Gastrocnemius medialis (tissue), 4 donors: ENCODE results near the gene GNAZ. TPM values are rescaled to one million over a fixed set of nuclear protein-coding genes. Genes with fewer than 3 reads are reported as not detected.

Experiments used
- ATAC-seq, 2 donors: fragments of 150-250 bp; one replicate each; pipeline ENCODE4 v1.9.1; 2016
- DNase-seq, 2 donors: peaks; one replicate each; pipeline ENCODE4 v3.0.0-alpha.2; 2019
- H3K27ac ChIP-seq, 4 donors: fragments of 200-600 bp; sonication (generic); 1 replicate in 1 of 4; 2 replicates in 3 of 4; pipeline ENCODE4 v1.5.1; 2016 to 2018; ENCODE audit warnings: mild to moderate bottlenecking in 2 of 4, moderate library complexity in 1 of 4
- H3K27me3 ChIP-seq, 3 donors: fragments of 200-600 bp; sonication (generic) in 2 of 3; 1 replicate in 1 of 3; 2 replicates in 2 of 3; pipeline versions ENCODE4 v1.5.1 to v1.6.0; 2016 to 2019; ENCODE audit warnings: mild to moderate bottlenecking in 1 of 3, moderate library complexity in 1 of 3
- H3K36me3 ChIP-seq, 2 donors: fragments of 200-600 bp; sonication (generic) in 1 of 2; one replicate each; pipeline ENCODE4 v1.5.1; 2017 to 2018
- H3K4me1 ChIP-seq, 2 donors: fragments of 200-600 bp; sonication (generic) in 1 of 2; one replicate each; pipeline ENCODE4 v1.5.1; 2016 to 2017; ENCODE audit warnings: mild to moderate bottlenecking in 2 of 2
- H3K4me3 ChIP-seq, 4 donors: fragments of 200-600 bp; sonication (generic) in 3 of 4; 1 replicate in 1 of 4; 2 replicates in 3 of 4; pipeline ENCODE4 v1.5.1; 2016 to 2019; ENCODE audit warnings: mild to moderate bottlenecking in 2 of 4
- H3K9me3 ChIP-seq, 3 donors: fragments of 200-600 bp; sonication (generic) in 2 of 3; 1 replicate in 1 of 3; 2 replicates in 2 of 3; pipeline ENCODE4 v1.5.1; 2016 to 2019
- CTCF ChIP-seq, 5 experiments: fragments of 450-650 bp in 3 of 5; fragments of 200-600 bp in 2 of 5; sonication (generic) in 2 of 5; IDR thresholded peaks in 4 of 5; conservative IDR thresholded peaks in 1 of 5; 1 replicate in 4 of 5; 2 replicates in 1 of 5; pipeline ENCODE4 v1.5.1; 2016 to 2019; ENCODE audit warnings: antibody characterized with exemption in 5 of 5, mild to moderate bottlenecking in 3 of 5, moderate library complexity in 3 of 5
- POLR2A ChIP-seq, 2 donors: fragments of 450-650 bp; IDR thresholded peaks; one replicate each; pipeline ENCODE4 v1.6.1; 2017; ENCODE audit warnings: antibody characterized with exemption in 2 of 2, mild to moderate bottlenecking in 2 of 2, moderate library complexity in 2 of 2
- in situ Hi-C, 4 donors: fragments of 200-750 bp; cut with MboI; loops; one replicate each; pipeline versions ENCODE4 v1.15.0 to v1.8.0; 2017; ENCODE audit warnings: low sequenced_read_pairs in 4 of 4
- intact Hi-C: fragments of 100-400 bp; cut with DNase I; formaldehyde crosslinking; loops from one replicate; pipeline ENCODE4 v1.15.1; 2023; ENCODE audit warnings: low total_unique reads
- total RNA-seq, 4 donors: library from RNA; depleted of rRNA; stranded (reverse); fragments of >200 nt; gene quantifications; one replicate each; pipeline versions ENCODE4 v1.1.0 to v1.2.3, GENCODE V29; 2016

The GNAZ gene
- total RNA-seq, 4 donors from 2014 or later = 0.92 to 3.1 (median 2.6) TPM

GRCh38 chr22:23079240-23079768, 9.0 kb downstream of the GNAZ start:
- Histone ChIP-seq H3K9me3 (no peaks in the 10 kb centered on the region), H3K27me3 (no peaks in the 10 kb centered on the region), H3K4me1 (no peaks in the 10 kb centered on the region), H3K27ac (no peak overlapping the region), H3K36me3 (no peaks in the 10 kb centered on the region), H3K4me3 (no peak overlapping the region)
- intact Hi-C loops = no loop called here
- TF ChIP-seq POLR2A (IDR thresholded peaks at IDR 0.05) (no peak), CTCF (IDR thresholded peaks at IDR 0.05 in 4 of 5, conservative IDR thresholded peaks at IDR 0.05 in 1 of 5) (no peak)
- DNase-seq = no peak
- ATAC-seq = no peak
- in situ Hi-C loops = no loop called here

DNA sequence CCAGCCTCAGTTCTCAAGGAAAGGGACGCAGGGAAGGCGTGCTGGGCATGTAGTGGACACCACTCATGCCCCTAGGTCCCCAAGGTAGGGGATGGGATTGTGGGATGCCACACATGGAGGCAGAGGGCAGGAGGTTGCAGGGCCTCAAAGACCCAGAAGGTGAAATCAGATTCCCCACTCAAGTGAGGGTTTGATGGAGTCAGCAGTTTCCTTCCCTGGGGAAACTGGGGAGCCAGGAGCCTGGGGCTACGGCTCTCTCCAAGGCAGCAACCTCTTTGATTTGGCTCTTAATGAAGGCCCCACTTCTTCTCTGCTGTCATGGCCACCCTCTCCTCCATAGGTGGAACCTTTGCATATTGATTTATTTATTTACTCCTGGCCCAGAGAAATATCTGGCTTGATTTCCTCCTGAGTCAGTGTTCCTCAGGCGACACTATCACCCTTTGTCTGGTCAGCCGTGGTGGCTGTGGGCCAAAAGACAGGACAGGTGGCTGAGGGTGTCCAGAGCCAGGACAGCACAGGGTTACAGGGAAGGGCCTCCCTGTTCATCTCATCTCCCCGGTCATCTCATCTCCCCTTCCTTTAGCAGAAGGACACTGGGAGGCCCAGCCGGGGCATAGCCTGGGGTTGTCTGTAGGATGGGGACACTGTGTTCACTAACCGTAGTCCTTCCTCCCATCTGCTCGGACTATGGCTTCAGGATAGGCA, 9.6 kb downstream of the GNAZ start:
- intact Hi-C loops = no loop called here
- Histone ChIP-seq H3K9me3 (no peaks in the 10 kb centered on the region), H3K27ac (no peak overlapping the region), H3K4me1 (no peaks in the 10 kb centered on the region), H3K27me3 (no peaks in the 10 kb centered on the region), H3K36me3 (no peaks in the 10 kb centered on the region), H3K4me3 (no peak overlapping the region)
- ATAC-seq = peak; percentile 51 to 55
- in situ Hi-C loops = no loop called here
- no peak for TF ChIP-seq CTCF (IDR thresholded peaks at IDR 0.05 in 4 of 5, conservative IDR thresholded peaks at IDR 0.05 in 1 of 5)
- no peak for TF ChIP-seq POLR2A (IDR thresholded peaks at IDR 0.05)
- peak; percentile 23 to 44 for DNase-seq

GRCh38 chr22:23080613-23081290, 10.4 kb downstream of the GNAZ start:
- no peaks in the 10 kb centered on the region for H3K36me3 ChIP-seq
- DNase-seq (no peak), ATAC-seq (no peak)
- no peak overlapping the region for H3K4me3 ChIP-seq
- no peaks in the 10 kb centered on the region for H3K27me3 ChIP-seq
- intact Hi-C loops = no loop called here
- H3K9me3 ChIP-seq = no peaks in the 10 kb centered on the region
- H3K4me1 ChIP-seq = no peaks in the 10 kb centered on the region
- no peak overlapping the region for H3K27ac ChIP-seq
- TF ChIP-seq POLR2A (IDR thresholded peaks at IDR 0.05) = no peak
- no peak for TF ChIP-seq CTCF (IDR thresholded peaks at IDR 0.05 in 4 of 5, conservative IDR thresholded peaks at IDR 0.05 in 1 of 5)
- in situ Hi-C loops = no loop called here

DNA sequence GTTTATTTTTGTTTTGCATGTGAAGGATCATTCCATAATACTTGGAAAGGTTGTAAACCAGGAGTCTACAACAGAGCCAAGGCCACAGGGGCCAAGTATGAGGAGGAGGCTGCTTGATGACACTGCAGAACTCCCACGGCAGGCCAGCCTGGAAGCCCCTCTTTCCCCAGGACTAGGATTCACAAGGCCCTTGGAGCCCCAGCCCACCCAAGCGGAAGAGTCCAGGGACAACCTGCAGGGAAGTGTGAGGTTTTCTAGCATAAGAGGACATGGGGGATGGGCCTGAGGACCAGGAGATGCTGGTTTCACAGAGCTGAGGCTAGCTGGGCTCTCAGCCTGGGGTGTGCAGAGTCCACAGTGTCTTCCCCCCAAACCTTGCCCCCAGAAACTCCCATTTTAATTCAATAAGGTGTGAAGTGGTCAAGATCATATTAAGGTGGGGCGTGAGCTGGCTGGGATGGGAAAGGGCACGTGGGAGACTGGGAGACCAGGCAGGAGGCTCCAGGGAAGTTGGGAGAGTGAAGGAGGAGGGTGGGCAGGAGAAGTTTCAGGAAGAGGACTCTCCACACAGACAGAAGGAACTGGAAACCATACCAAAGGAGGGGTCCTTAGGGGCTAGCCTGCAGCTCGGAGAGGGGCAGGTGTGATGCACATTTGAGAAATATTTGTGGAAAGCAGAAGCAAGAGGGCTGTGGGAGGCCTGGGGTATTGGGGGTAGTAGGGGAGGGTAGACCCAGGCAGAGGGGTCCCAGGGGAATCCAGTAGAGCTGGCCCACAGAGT, 12.4 kb downstream of the GNAZ start:
- H3K4me1 ChIP-seq = no peaks in the 10 kb centered on the region
- intact Hi-C loops = no loop called here

More for the DNA sequence above, 12.4 kb downstream of the GNAZ start:
- Histone ChIP-seq H3K27ac (no peak overlapping the region), H3K9me3 (no peaks in the 10 kb centered on the region), H3K36me3 (no peaks in the 10 kb centered on the region), H3K4me3 (no peak overlapping the region), H3K27me3 (no peaks in the 10 kb centered on the region)
- DNase-seq = no peak
- ATAC-seq = no peak
- TF ChIP-seq POLR2A (IDR thresholded peaks at IDR 0.05) = no peak
- in situ Hi-C loops = no loop called here
